Gastroesophageal sphincter (tissue), 4 donors: ENCODE measurements around the gene SLC12A8. TPM values are rescaled to one million over a fixed set of nuclear protein-coding genes. Genes with fewer than 3 reads are reported as not detected.

Experiments
- ATAC-seq: fragments of 150-250 bp; one replicate; pipeline ENCODE4 v1.9.1; 2016; ENCODE audit warnings: mild to moderate bottlenecking, moderate library complexity
- H3K27ac ChIP-seq, 4 donors: fragments of 200-600 bp; sonication (generic) in 3 of 4; 1 replicate in 3 of 4; 2 replicates in 1 of 4; pipeline ENCODE4 v1.5.1; 2016 to 2019
- H3K27me3 ChIP-seq: fragments of 200-600 bp; sonication (generic); one replicate; pipeline ENCODE4 v1.5.1; 2019
- H3K36me3 ChIP-seq, 2 donors: fragments of 200-600 bp; sonication (generic); one replicate each; pipeline ENCODE4 v1.5.1; 2019; ENCODE audit warnings: control low read depth in 1 of 2
- H3K4me1 ChIP-seq, 3 donors: fragments of 200-600 bp; sonication (generic); 1 replicate in 2 of 3; 2 replicates in 1 of 3; pipeline ENCODE4 v1.5.1; 2016 to 2019; ENCODE audit warnings: control low read depth in 2 of 3
- H3K4me3 ChIP-seq, 2 donors: fragments of 200-600 bp; sonication (generic); one replicate each; pipeline ENCODE4 v1.5.1; 2019; ENCODE audit warnings: mild to moderate bottlenecking in 1 of 2, moderate library complexity in 1 of 2
- H3K9me3 ChIP-seq, 3 donors: fragments of 200-600 bp; sonication (generic); one replicate each; pipeline ENCODE4 v1.5.1; 2017 to 2019; ENCODE audit warnings: control low read depth in 2 of 3
- EP300 ChIP-seq: sonication (generic); formaldehyde crosslinking; IDR thresholded peaks from one replicate; pipeline ENCODE4 v1.6.1; 2017; ENCODE audit warnings: antibody characterized with exemption, mild to moderate bottlenecking
- POLR2A ChIP-seq, 2 donors: fragments of 450-650 bp; IDR thresholded peaks; one replicate each; pipeline ENCODE4 v1.6.1; 2017; ENCODE audit warnings: antibody characterized with exemption in 2 of 2, mild to moderate bottlenecking in 2 of 2, moderate library complexity in 1 of 2
- POLR2AphosphoS5 ChIP-seq: sonication (generic); formaldehyde crosslinking; IDR thresholded peaks from one replicate; pipeline ENCODE4 v1.6.1; 2017; ENCODE audit warnings: antibody characterized with exemption
- WGBS, 2 donors: methylation state at CpG; one replicate each; pipeline ENCODE4 v1.1.5; 2018; ENCODE audit warnings: low coverage in 1 of 2; 5-methylcytosine and 5-hydroxymethylcytosine counted together
- total RNA-seq, 4 donors: library from RNA; depleted of rRNA; stranded (reverse); fragments of >200 nt; gene quantifications; one replicate each; pipeline ENCODE4 v1.1.0, GENCODE V29; 2016
- TF ChIP-seq, protein P1 (sequence below), 4 experiments: fragments of 200-600 bp in 2 of 4; fragments of 450-650 bp in 2 of 4; sonication (generic) in 1 of 4; IDR thresholded peaks; one replicate each; pipeline ENCODE4 v1.5.1; 2017 to 2019; ENCODE audit warnings: antibody characterized with exemption in 4 of 4, mild to moderate bottlenecking in 2 of 4, moderate library complexity in 2 of 4

Gene SLC12A8
- total RNA-seq, 4 donors from 2014 or later = 0.13 to 2.3 (median 0.54) TPM; not detected in 1

DNA sequence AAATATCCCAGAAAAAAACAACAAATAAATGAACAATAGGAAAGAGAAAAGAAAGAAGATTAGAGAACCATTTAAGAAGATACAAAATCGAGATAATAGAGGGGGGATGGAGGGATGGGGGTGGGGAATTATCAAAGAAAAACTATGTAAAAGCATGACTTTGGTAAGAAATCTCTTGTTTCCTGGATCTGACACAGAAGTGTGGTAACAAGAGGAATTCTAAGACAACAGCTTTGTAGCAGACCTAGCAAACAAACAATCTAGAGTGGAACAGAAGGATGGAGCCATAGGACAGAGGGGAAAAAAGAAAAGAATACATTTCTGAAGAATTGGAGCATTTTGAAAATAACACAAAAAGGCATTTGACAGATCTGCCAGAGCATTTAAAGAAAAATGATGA, 107.4 kb downstream of the SLC12A8 start:
- Histone ChIP-seq H3K36me3 (no peaks in the 10 kb centered on the region), H3K4me3 (no peak overlapping the region), H3K9me3 (no peaks in the 10 kb centered on the region), H3K27ac (no peak overlapping the region), H3K27me3 (no peaks in the 10 kb centered on the region), H3K4me1 (peaks cover 0 to 4% (median 0%) of the 10 kb centered on the region in 3 donors)
- TF ChIP-seq, protein P1, sequence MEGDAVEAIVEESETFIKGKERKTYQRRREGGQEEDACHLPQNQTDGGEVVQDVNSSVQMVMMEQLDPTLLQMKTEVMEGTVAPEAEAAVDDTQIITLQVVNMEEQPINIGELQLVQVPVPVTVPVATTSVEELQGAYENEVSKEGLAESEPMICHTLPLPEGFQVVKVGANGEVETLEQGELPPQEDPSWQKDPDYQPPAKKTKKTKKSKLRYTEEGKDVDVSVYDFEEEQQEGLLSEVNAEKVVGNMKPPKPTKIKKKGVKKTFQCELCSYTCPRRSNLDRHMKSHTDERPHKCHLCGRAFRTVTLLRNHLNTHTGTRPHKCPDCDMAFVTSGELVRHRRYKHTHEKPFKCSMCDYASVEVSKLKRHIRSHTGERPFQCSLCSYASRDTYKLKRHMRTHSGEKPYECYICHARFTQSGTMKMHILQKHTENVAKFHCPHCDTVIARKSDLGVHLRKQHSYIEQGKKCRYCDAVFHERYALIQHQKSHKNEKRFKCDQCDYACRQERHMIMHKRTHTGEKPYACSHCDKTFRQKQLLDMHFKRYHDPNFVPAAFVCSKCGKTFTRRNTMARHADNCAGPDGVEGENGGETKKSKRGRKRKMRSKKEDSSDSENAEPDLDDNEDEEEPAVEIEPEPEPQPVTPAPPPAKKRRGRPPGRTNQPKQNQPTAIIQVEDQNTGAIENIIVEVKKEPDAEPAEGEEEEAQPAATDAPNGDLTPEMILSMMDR (IDR thresholded peaks at IDR 0.05) = no peak
- no peak for ATAC-seq
- 80% methylated on average over 1 of the region's 1 CpG; no CpG with 5 or more reads in 1 of the 2 donors for WGBS, 2 donors

GRCh38 chr3:125104639-125105038, 107.9 kb downstream of the SLC12A8 start:
- Histone ChIP-seq H3K27ac (no peak overlapping the region), H3K27me3 (no peaks in the 10 kb centered on the region), H3K4me3 (no peak overlapping the region), H3K36me3 (no peaks in the 10 kb centered on the region), H3K4me1 (peaks cover 0 to 4% (median 0%) of the 10 kb centered on the region in 3 donors), H3K9me3 (peaks cover 0 to 4% (median 0%) of the 10 kb centered on the region in 3 donors)
- no peak for ATAC-seq
- WGBS, 2 donors = 100% methylated on average over 1 of the region's 1 CpG; no CpG with 5 or more reads in 1 of the 2 donors
- no peak for TF ChIP-seq EP300
- TF ChIP-seq POLR2AphosphoS5 = no peak
- TF ChIP-seq, protein P1 (IDR thresholded peaks at IDR 0.05) = no peak
- no peak for TF ChIP-seq POLR2A (IDR thresholded peaks at IDR 0.05)

GRCh38 chr3:125103406-125103805, 109.1 kb downstream of the SLC12A8 start:
- Histone ChIP-seq H3K4me1 (peaks cover 0 to 4% (median 0%) of the 10 kb centered on the region in 3 donors), H3K36me3 (no peaks in the 10 kb centered on the region), H3K27me3 (no peaks in the 10 kb centered on the region), H3K9me3 (peaks cover 0 to 7% (median 0%) of the 10 kb centered on the region in 3 donors), H3K4me3 (no peak overlapping the region), H3K27ac (no peak overlapping the region)
- 80 to 90% methylated on average over 1 of the region's 1 CpG for WGBS, 2 donors
- TF ChIP-seq, protein P1 (IDR thresholded peaks at IDR 0.05) = no peak
- no peak for TF ChIP-seq POLR2AphosphoS5
- no peak for TF ChIP-seq POLR2A (IDR thresholded peaks at IDR 0.05)
- no peak for TF ChIP-seq EP300
- no peak for ATAC-seq

DNA sequence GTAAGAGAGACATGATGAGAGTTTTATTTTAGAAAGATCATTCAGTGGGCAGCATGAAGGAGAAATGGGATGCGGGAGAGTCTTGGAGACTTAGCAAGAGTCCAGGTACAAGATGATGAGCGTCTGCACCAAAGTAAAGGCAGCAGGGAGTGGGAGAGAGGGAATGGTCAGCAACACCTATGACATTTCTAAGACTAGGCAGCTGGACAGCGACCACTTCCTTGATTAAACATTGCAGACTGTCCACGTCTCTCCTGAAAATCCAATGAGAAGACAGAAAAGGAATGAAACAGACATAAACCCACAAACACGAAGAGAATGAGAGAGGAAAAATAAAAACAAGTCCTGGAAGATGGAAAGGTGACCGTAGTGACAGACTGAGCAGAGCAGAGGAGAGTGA, 110.1 kb downstream of the SLC12A8 start:
- ATAC-seq = no peak
- no peaks in the 10 kb centered on the region for H3K36me3 ChIP-seq
- H3K4me1 ChIP-seq = no peaks in the 10 kb centered on the region
- no peak overlapping the region for H3K27ac ChIP-seq
- TF ChIP-seq POLR2A (IDR thresholded peaks at IDR 0.05) (no peak), POLR2AphosphoS5 (no peak), EP300 (no peak)
- TF ChIP-seq, protein P1 (IDR thresholded peaks at IDR 0.05) = no peak
- H3K9me3 ChIP-seq = peaks cover 0 to 7% (median 0%) of the 10 kb centered on the region in 3 donors
- H3K27me3 ChIP-seq = no peaks in the 10 kb centered on the region
- WGBS, 2 donors = 40 to 71% methylated on average over 1 to 5 of the region's 6 CpGs
- H3K4me3 ChIP-seq = no peak overlapping the region

GRCh38 chr3:125098611-125099291, 113.8 kb downstream of the SLC12A8 start:
- WGBS, 2 donors = 81 to 100% methylated on average over 2 to 4 of the region's 4 CpGs
- no peak overlapping the region for H3K27ac ChIP-seq
- TF ChIP-seq, protein P1 (IDR thresholded peaks at IDR 0.05) = no peak
- TF ChIP-seq POLR2AphosphoS5 (no peak), EP300 (no peak)
- no peaks in the 10 kb centered on the region for H3K4me1 ChIP-seq
- ATAC-seq = no peak
- no peaks in the 10 kb centered on the region for H3K27me3 ChIP-seq
- H3K36me3 ChIP-seq = no peaks in the 10 kb centered on the region
- no peak overlapping the region for H3K4me3 ChIP-seq
- H3K9me3 ChIP-seq = peaks cover 0 to 7% (median 0%) of the 10 kb centered on the region in 3 donors
